Measurements from ENCODE around the gene SOWAHC. TPM values are rescaled to one million over a fixed set of nuclear protein-coding genes. Genes with fewer than 3 reads are reported as not detected.
"Not testable (repeated sequence)": the region's sequence is repeated elsewhere in the genome, so short reads cannot be mapped to it uniquely, and the experiment has no call there.

SOWAHC gene
- total RNA-seq, 3 donors from 2014 or later = 9.1 to 18.4 (median 14.7) TPM

DNA sequence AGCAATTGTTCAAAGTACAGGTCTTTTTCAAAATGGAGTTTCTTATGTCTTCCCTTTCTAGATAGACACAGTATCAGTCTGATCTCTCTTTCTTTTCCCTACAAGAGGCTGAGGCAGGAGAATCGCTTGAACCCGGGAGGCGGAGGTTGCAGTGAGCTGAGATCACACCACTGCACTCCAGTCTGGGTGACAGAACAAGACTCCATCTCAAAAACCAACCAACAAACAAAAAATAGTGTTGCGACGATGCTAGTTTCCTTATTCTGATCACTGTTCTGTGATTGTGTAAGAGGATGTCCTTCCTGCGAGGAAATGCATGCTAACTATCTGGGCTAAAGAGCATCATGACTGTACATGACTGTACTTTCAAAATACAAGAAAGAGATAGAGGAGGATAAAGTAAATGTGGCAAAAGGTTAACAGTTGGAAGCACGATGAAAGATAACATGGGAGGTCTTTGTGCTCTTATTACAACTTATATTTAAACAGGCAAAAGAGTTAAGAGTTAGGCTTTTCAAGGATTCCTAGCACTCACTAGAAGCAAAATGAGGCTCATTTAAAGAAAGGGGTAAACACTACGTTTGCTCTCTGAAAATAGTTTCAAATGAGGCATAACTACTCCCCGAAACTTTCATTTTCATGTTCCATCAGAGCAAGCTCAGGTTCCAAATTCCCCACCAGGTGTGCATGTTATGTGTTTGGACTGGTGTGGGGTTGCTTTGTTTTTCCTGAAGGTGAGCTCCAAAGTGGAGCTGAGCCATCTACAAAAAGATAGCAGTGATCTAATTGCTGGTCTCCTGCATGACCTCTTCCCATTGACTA lies 23.8 kb downstream of the SOWAHC start:
- Histone ChIP-seq H3K36me3 (no peaks in the 10 kb centered on the region), H3K9me3 (no peaks in the 10 kb centered on the region), H3K27ac (no peak overlapping the region), H3K4me3 (no peak overlapping the region), H3K27me3 (no peaks in the 10 kb centered on the region), H3K4me1 (no peaks in the 10 kb centered on the region)
- intact Hi-C loops (cut with DNase I; ENCODE audit: low total_unique reads) = no loop called here
- TF ChIP-seq CTCF (IDR thresholded peaks at IDR 0.05) = no peak
- DNase-seq (ENCODE audit: low spot score in 2 of 2) = no peak

- no peak overlapping the region for H3K4me3 ChIP-seq
- DNase-seq (ENCODE audit: low spot score in 2 of 2) = no peak
- no peak overlapping the region for H3K27ac ChIP-seq
- H3K27me3 ChIP-seq = no peaks in the 10 kb centered on the region
- no peak for TF ChIP-seq POLR2AphosphoS5 (IDR thresholded peaks at IDR 0.05)
- no peak for TF ChIP-seq CTCF (IDR thresholded peaks at IDR 0.05)
- no peak for TF ChIP-seq POLR2A (IDR thresholded peaks at IDR 0.05)
- H3K4me1 ChIP-seq = peaks cover 0 to 6% of the 10 kb centered on the region in 2 donors
- no peaks in the 10 kb centered on the region for H3K36me3 ChIP-seq
- H3K9me3 ChIP-seq = no peaks in the 10 kb centered on the region
- intact Hi-C loops (cut with DNase I; ENCODE audit: low total_unique reads) = no loop called here
Observed at GRCh38 chr2:109638795-109639194, 24.6 kb downstream of the SOWAHC start.

GRCh38 chr2:109640000-109640399 lies 25.8 kb downstream of the SOWAHC start:
- DNase-seq (ENCODE audit: low spot score in 2 of 2); H3K9me3 ChIP-seq; H3K36me3 ChIP-seq; H3K4me3 ChIP-seq; H3K27ac ChIP-seq; H3K4me1 ChIP-seq; H3K27me3 ChIP-seq; intact Hi-C loops (cut with DNase I; ENCODE audit: low total_unique reads): not testable (repeated sequence)

DNA sequence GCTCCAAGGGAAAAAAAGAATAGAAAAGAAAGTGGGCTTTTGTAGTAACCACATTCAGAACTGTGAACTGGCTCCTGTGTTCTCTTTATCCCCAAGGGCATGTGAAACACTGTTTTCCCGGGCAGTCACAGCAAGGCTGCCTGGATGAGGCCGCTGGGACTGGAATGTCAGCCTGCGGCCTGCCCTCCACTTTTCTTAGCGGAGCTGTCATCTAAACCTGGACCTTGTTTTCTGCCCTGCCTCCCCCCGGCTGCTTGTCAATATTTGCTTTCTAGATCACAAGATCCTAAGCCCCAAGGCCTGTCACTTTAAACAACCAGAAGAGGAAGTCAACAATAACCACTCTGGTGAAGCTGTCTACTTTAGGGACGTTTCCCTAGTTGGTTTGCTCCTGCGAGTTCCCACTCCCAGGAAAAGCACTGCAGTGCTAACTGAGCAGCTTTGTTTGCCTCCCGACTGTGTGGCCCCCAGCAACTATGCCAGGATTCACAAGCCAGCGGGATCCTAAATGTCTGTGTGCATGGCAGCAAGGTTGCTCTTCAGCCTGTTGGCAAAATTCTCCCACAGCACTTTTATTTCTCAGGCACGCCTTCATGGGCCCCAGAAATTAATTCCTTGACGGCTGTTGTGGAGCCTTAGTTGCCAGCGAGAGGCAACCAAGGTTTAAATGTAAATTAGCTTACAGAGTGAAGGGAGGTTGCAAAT lies 30.6 kb downstream of the SOWAHC start:
- H3K27me3 ChIP-seq = no peaks in the 10 kb centered on the region
- H3K4me3 ChIP-seq = peak overlapping the region in 2 of 3 donors; percentile 8 to 15
- H3K9me3 ChIP-seq = no peaks in the 10 kb centered on the region
- intact Hi-C loops (cut with DNase I; ENCODE audit: low total_unique reads) = no loop called here
- peaks cover 0 to 17% of the 10 kb centered on the region in 2 donors for H3K4me1 ChIP-seq
- no peak for TF ChIP-seq CTCF (IDR thresholded peaks at IDR 0.05)
- no peak for TF ChIP-seq POLR2AphosphoS5 (IDR thresholded peaks at IDR 0.05)
- no peak for TF ChIP-seq POLR2A (IDR thresholded peaks at IDR 0.05)
- peak; percentile 60 to 80 for DNase-seq (ENCODE audit: low spot score in 2 of 2)
- H3K36me3 ChIP-seq = no peaks in the 10 kb centered on the region
- H3K27ac ChIP-seq = peak overlapping the region; percentile 82 to 89

- Histone ChIP-seq H3K27ac (peak overlapping the region; percentile 82 to 89), H3K4me1 (peaks cover 0 to 17% of the 10 kb centered on the region in 2 donors), H3K36me3 (no peaks in the 10 kb centered on the region), H3K9me3 (no peaks in the 10 kb centered on the region), H3K4me3 (no peak overlapping the region), H3K27me3 (no peaks in the 10 kb centered on the region)
- intact Hi-C loops (cut with DNase I; ENCODE audit: low total_unique reads) = no loop called here
- TF ChIP-seq POLR2A (IDR thresholded peaks at IDR 0.05) (no peak), CTCF (IDR thresholded peaks at IDR 0.05) (no peak), POLR2AphosphoS5 (IDR thresholded peaks at IDR 0.05) (no peak)
- no peak for DNase-seq (ENCODE audit: low spot score in 2 of 2)
Observed at GRCh38 chr2:109645412-109646184, 31.4 kb downstream of the SOWAHC start.

Data from breast epithelium (tissue), 4 donors.